HG03571 (cell line): ENCODE results near the gene C22orf42.
"Not testable (repeated sequence)": the region's sequence is repeated elsewhere in the genome, so short reads cannot be mapped to it uniquely, and the experiment has no call there.

Source experiments
- ATAC-seq: cut with Tn5 transposase; IDR thresholded peaks from one replicate; pipeline ENCODE4 v1.9.1; 2021; ENCODE audit not compliant: unreplicated experiment

Gene C22orf42, protein sequence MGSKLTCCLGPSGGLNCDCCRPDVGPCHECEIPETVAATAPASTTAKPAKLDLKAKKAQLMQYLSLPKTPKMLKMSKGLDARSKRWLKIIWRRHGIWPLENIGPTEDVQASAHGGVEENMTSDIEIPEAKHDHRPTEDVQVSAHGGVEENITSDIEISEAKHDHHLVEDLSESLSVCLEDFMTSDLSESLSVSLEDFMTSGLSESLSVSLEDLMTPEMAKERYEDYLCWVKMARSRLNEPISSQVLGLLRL

DNA sequence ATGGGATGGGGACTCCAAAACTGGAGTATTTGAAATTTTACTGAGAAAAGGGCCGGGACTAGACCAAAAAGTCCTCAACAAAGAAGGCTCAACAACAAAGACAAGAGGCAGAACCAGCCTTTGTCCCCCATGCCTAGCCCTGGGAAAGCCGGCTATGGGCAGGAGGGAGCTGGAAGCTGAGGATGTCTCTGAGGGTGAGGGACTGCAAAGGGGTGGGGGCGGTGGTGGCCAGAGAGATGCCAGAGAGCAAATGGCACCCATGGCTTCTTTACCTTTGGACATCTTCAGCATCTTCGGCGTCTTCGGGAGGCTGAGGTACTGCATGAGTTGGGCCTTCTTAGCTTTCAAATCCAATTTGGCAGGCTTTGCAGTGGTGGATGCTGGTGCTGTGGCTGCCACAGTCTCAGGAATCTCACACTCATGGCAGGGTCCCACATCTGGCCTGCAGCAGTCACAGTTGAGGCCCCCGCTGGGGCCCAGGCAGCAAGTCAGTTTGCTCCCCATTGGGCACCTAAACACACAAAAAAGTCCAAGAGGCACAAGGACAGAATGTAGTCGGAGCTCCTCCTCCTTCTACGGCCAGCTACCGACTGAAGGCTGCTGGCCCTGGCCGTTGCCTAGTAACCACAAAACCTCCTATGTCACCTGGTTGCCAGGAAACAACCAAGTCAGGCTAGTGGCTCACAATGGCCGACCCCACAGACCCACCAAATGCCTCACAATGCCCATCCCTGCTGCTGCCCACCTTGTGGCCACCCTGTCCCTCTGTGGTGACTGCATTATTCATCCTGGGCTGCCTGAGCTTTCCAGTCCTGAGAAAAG is at the start of gene C22orf42:
Gene C22orf42, minus strand, starts transcription at position 592 of the 822 bp plus-strand sequence. Its CDS starts 88 bp downstream, at position 504.
- ATAC-seq: no peak

DNA sequence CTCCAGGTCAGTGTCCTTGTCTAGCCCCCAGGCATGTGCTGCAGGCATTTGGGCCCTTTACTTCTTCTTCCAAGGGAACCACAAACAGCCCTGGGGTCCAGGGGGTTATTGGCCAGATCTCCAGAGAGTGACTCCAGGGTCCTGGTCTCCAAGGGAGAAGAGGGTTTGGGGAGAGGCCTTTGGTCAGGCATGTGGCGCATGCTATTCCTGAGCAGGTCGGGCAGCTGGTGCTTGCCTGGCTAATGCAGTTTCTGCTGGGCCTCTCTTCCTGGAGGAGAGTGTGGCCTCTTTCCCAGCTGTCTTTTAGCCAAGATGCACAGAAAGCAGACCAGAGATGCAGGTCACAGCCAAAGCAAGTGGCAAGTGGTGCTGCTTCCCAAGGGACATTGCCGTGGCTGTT is 49.6 kb upstream of the C22orf42 start:
- ATAC-seq: no peak

DNA sequence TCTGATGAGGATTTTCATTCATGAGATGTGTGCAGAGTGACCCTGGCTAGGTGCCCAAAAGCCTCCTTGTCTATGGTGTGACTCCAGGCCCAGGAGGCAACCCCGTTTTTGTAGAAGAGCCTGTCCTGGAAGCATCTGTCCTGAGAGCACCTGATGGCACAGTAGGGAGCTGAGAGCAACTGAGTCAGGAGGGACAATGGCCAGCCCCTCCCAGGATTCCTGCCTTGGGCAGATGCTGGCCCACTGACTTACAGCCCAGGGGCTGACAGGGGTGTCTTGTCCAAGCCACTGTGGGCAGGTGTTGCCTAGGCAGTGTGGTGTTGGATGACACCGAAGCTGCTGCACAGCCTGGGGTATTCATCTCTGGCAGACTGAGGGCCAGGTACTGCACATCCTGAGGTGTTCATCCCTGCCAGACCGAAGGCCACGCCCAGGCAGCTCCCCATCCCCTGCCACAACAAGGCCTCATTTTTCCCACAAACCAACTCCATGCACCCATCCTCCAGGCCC is 48.9 kb upstream of the C22orf42 start:
- no peak for ATAC-seq

DNA sequence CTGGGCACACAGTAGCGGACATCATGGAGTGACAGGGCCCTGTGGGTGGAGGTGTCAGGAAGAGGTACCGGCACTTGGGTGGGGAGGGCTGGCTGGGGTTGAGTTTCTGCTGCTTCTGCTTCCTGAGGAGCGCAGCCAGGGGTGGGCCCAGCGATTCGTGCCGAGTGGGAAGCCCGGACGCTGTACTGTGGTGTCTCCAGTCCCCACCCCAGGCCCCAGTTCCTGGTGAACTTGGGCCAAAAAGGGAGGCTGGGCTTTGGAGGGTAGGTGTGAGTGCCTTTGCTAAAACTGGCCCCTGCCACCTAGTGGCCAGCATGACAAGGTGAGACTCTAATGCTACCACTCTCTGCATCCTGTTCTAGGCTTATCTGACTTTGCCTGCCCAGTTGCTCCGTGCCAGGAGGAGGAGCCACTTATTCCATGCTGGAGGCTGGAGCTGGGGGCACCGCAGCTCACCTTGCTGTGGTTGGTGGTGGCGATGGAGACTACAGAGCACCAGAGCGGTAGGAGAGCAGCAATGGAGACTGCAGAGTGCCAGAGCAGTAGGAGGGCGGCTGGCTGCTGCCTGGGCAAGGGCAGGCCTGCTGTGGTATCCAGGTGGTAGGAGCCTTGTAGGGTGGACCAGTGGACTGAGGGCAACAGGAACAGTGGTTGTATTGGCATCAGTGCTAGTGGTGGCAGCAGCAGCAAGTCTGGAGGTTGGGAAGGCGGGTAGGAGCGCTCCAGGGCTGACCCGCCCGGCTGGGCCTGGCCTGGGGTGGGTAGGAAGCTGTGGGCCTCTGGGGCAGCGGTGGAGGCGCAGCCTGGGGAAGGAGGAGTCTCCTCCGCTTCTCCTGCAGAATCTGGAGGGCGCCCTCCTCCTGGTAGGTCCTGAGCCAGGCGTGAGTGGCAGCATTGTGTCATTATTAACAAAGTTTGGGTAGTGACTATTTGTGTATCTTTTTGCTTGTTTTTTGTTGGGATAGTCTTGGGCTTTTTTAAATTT is 48.0 kb upstream of the C22orf42 start:
- no peak for ATAC-seq

DNA sequence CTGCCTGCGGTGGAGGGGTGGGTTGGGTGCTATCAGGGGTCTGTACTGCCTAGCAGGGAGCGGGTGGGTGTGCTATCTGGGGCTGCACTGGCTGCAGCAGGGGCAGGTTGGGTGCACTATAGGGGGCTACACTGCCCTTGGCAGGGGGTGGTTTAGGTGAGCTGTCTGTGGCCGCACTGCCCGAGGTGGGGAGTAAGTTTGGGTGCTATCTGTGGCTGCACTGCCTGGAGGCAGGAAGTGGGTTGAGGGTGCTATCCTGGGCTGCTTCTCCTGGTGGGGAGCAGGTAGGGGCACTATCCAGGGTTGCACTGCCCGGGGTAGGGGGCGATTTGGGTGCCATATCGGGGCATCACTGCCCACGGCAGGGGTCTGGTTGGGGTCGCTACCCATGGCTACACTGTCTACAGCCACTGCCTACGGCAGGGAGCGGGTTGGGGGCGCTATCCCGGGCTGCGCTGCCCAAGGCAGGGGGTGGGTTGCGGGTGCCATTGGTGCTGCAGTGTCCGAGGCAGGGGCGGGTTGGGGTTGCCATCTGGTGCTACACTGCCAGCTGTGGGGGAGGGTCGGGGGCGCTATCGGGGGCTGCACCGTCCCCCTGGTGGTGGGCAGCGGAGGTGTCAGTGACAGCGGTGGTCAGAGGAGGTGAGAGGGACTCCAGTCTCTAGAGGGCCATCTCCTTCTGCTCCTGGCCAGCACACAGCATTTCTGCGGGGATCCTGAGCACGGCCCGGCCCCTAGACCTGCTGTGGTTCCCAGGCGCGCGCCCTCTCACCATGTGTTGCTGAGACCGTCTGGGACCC is 47.1 kb upstream of the C22orf42 start:
- no peak for ATAC-seq

DNA sequence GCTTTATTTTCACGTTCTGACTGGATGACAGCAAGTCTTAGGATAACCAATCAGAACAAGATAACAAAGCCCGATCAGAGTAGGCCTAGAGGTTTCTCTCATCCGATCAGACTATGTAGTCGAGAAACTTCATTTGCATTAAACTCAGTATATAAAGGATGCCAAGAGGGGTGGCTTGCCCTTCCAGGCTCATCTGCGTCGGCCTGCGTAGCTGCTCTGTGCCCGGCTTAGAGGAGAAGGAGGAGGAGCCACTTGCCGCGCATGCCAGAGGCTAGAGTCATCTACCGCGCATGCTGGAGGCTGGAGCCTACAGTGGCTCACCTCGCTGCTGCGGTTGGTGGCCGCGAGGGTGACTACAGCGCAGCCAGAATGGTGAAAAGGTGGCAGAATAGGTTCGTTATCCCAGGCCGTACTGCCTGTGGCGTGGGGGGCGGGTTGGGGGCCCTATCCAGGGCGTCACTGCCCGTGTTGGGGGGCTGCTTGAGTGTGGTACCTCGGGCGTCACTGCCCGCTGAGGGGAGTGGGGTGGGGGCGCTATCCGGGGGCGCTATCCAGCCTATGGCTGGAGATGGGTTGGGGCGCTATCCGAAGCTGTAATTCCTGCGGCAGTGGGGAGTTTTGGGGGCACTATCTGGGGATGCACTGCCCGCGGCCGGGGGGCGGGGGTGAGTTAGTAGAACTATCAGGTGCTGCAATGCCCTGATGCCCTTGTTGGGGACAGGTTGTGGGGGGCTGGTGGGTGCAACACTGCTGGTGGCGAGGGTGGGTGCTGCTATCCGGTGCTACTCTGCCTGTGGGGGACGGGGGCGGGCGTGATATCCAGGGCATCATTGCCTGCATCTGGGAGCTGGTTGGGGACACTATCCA is 46.0 kb upstream of the C22orf42 start, which contains the start of gene RFPL2:
Gene RFPL2, minus strand, starts transcription at position 218 of the 867 bp plus-strand sequence. CDS start 2,622 bp downstream, outside the sequence.
- ATAC-seq: no peak

DNA sequence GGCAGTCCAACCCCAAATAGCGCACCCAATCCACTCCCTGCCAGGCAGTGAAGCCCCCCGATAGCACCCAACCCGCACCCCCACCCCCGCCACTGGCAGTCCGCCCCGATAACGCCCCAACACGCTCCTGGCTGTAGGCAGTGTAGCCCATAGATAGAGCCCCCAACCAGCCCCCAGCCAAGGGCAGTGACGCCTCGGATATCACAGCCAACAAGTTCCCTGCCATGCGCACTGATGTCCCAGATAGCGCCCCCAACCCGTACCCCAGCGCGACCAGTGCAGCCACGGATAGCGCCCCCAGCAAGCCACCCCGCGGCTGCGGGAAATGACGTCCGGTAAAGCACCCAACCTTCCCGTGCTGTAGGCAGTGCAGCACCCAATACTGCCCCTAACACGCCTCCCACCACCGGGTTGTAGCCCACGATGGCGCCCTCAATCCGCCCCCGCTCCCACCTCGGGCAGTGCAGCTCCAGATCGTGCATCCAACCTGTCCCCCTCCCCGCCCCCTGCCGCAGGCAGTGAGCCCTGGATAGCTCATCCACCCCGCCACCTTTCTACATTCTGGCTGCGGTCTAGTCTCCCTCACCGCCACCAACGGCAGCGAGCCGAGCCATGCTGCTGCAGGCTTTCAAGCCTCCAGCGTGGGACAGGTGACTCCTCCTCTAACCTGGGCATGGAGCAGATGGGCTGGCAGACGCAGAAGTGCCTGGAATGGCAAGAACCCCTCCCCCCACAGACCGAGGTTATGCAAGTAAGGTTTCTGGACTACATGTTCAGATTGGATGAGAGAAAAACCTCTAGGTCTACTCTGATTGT is 45.1 kb upstream of the C22orf42 start:
- ATAC-seq: no peak

DNA sequence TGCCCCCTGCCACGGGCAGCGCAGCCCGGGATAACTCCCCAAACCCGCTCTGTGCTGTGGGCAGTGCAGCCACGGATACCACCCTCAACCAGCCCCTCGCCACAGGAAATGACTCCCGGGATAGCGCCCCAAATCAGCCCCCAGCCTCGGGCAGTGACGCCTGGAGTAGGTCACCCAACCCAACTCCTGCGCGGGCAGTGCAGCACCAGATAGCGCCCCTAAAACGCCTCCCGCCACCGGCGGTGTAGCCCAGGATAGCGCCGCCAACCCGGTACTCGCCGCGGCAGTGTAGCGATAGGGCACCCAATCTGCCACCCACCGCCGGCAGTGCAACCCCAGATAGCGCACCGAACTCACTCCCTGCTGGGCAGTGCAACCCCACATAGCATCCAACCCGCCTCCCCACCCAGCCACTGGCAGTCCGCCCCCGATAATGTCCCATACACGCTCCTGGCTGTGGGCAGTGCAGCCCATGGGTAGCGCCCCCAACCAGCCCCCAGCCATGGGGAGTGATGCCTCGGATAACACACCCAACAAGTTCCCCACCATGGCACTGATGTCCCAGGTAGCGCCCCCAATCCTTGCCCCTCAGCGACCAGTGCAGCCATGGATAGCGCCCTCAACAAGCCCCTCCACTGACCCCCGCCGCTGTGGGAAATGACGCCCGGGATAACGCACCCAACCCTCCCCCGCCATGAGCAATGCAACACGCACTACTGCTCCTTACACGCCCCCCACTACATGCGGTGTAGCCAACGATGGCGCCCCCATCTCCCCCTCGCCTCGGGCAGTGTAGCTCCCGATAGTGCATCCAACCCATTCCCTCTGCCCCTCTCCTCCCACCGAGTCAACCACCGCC is 44.3 kb upstream of the C22orf42 start:
- ATAC-seq: no peak

DNA sequence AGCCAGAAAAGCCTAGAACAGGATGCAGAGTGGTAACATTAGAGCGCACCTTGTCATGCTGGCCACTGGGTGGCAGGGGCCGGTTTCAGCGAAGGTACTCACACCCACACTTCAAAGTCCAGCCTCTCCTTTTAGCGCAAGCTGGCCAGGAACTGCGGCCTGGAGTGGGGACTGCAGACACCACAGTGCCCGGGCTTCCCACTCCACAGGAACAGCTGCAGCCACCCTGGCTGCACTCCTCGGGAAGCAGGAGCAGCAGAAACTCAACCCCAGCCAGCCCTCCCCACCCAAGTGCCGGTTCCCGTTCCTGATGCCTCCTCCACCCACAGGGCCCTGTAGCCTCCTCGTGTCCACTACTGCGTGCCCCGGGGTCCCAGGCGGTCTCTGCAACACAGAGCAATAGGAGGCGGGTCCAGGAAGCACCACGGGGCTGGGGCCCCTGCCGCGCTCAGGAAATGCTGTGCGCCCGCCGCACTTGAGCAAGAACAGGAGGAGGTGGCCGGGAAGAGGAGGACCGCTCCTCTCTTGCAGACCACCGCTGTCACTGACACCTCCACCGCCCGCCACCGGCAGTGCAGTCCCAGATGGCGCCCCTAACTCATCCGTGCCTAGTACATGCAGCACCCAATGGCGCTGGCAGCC is 43.6 kb upstream of the C22orf42 start:
- no peak for ATAC-seq

DNA sequence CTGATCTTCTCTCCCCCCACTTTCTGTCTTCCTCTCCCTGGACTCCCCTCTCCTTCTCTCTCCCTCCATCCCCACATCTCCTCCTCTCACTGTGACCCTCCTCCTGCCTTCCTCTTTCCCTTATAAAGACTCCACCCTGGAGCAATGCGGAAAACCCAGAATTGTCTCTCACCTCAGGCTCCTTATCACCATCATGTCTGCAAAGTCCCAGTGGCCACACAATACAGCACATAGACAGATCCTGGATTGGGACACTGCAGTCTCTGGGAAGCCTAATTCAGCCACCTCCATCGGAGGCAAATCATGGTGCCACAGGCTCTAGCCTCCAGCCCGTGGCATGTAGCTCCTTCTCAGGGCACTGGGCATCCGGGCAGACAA is 43.0 kb upstream of the C22orf42 start:
- ATAC-seq: no peak

DNA sequence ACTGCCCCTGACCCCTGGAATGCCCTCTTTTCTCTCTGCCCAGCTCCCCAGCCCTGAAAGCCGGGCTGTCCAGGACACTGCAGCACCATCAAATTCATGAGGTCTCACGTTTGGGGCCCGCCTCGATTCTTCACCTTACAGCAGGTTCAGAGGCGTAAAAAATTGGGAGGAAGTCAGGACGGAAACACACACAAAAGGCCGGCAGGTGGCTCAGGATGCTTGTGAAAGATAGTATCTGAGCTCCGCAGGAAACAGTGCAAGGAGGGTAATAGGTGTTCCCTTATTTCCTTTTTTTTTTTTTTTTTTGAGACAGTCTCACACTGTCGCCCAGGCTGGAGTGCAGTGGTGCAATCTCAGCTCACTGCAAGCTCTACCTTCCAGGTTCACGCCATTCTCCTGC is 41.6 kb upstream of the C22orf42 start:
- no peak for ATAC-seq

DNA sequence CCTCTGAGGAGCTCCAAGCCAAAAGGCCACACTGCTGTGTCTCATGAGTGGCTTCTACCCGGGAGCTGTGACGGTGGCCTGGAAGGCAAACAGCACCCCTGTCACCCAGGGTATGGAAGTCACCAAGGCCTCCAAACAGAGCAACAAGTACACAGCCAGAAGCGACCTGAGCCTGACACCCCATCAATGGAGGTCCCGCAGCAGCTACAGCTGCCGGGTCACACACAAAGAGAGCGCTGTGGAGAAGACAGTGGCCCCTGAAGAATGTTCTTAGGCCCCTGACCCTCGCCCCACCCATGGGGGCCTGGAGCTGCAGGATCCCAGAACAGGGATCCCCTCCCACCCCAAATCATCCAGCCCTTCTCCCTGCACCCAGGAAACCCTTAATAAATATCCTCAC is 40.9 kb upstream of the C22orf42 start:
- ATAC-seq: no peak

DNA sequence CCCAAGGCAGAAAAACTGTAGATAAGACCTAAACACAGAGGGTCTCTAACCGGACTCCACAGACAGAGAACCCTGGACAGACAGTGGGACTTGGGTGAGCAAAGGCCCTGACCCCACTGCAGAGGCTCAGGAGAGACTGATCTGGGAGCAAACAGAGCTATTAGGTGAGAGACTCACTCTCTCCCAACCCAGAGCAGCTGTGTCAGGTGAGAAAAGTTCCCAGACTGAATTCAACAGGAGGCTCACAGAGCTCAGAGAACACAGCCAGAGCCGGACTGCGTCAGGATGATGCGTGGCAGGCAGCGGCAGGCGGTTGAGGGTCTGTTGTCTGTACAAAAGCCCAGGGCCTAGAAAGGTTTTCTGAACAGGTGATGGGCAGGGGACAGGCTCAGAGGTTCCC is 40.2 kb upstream of the C22orf42 start:
- ATAC-seq: no peak

DNA sequence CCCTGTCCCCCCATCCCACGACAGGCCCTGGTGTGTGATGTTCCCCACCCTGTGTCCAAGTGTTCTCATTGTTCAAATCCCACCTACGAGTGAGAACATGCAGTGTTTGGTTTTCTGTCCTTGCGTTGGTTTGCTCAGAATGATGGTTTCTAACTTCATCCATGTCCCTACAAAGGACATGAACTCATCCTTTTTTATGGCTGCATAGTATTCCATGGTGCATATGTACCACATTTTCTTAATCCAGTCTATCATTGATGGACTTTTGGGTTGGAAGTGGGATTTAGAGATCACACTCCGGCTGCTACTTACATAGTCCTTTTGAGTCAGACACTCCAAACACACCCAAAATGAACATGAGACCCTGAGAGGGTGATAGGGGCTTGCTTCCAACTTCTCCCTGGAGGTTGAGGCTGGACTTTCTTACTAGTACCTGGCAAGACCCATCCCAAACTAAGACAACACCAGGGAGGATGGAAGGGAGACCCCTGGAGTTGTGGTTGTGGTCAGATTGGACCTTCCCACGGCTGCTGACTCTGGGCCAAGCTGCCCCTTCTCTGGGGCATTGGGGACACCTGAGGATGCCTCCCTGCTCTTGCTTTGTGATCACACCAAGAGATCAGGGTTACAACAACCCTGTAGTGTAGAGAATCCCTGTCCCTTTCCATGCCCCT is 38.6 kb upstream of the C22orf42 start:
- not testable (repeated sequence) for ATAC-seq

DNA sequence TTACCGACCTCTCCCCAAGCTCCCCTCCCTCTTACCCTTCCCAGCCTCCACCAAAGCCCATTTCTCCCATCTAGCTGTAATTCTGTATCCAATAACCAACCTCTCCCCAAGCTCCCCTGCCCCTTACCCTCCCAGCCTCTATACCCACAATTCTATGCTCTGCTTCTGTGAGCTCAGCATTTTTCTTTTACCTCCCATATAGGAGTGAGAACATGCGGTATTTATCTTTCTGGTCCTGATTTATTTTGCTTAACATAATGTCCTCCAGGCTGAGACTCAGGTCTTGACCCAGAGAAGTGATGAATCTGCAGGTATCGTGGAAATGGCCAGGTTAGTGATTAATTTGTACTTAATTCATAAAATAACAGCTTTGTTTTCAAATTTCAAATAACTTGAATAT is 36.8 kb upstream of the C22orf42 start:
- not testable (repeated sequence) for ATAC-seq

DNA sequence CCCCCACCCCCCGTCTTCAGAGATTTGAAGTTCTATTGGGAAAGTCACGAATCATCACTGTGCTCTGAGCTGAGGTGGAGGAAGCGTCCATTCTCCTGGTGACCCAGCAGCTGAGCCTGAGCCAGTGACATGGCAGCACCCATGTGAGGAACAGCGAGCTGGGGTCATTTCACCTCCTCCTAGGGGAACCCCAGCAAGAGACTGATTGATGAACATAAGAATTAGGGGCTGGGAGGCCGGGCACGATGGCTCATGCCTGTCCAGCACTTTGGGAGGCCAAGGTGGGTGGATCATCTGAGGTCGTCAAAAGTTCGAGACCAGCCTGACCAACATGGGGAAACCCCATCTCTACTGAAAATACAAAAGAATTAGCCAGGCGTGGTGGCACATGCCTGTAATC is 34.2 kb upstream of the C22orf42 start:
- not testable (repeated sequence) for ATAC-seq
